Measurements from ENCODE around the gene CPT1B. TPM values are rescaled to one million over a fixed set of nuclear protein-coding genes. Genes with fewer than 3 reads are reported as not detected.

The CPT1B gene
- total RNA-seq, 2 donors from 2014 or later = 83.5 to 105 TPM

GRCh38 chr22:50595189-50595588 is 17.0 kb upstream of the CPT1B start:
- Histone ChIP-seq H3K4me1 (ENCODE audit: control insufficient read depth, insufficient read depth, low read length) (no peaks in the 10 kb centered on the region), H3K9me3 (ENCODE audit: control insufficient read depth, low read length) (no peaks in the 10 kb centered on the region), H3K27ac (ENCODE audit: low read depth, low read length) (no peak overlapping the region), H3K36me3 (ENCODE audit: control insufficient read depth, insufficient read depth, low read length) (no peaks in the 10 kb centered on the region), H3K27me3 (ENCODE audit: control insufficient read depth, insufficient read depth, low read length, poor library complexity, severe bottlenecking) (peaks cover 51% of the 10 kb centered on the region), H3K9ac (ENCODE audit: extremely low read depth, low read length, poor library complexity, severe bottlenecking) (no peak overlapping the region), H3K4me3 (ENCODE audit: low read length) (no peak overlapping the region)
- no peak for DNase-seq
- Mint-ChIP-seq H3K27ac (no peak overlapping the region), H3K36me3 (ENCODE audit: low read depth) (no peaks in the 10 kb centered on the region), H3K4me3 (no peak overlapping the region), H3K4me1 (no peaks in the 10 kb centered on the region), H3K27me3 (ENCODE audit: insufficient read depth) (peaks cover 59% of the 10 kb centered on the region), H3K9me3 (no peaks in the 10 kb centered on the region)
- no peak for TF ChIP-seq CTCF (conservative IDR thresholded peaks at IDR 0.05)
- 93 to 96% methylated on average over 3 of the region's 3 CpGs for WGBS, 2 experiments (ENCODE audit: insufficient coverage in 1 of 2, insufficient read length in 1 of 2)

- peaks cover 42% of the 10 kb centered on the region for H3K27me3 Mint-ChIP-seq (ENCODE audit: insufficient read depth)
- H3K27ac Mint-ChIP-seq = no peak overlapping the region
- Histone ChIP-seq H3K4me3 (ENCODE audit: low read length) (no peak overlapping the region), H3K9ac (ENCODE audit: extremely low read depth, low read length, poor library complexity, severe bottlenecking) (no peak overlapping the region), H3K36me3 (ENCODE audit: control insufficient read depth, insufficient read depth, low read length) (no peaks in the 10 kb centered on the region), H3K4me1 (ENCODE audit: control insufficient read depth, insufficient read depth, low read length) (peaks cover 4% of the 10 kb centered on the region), H3K27me3 (ENCODE audit: control insufficient read depth, insufficient read depth, low read length, poor library complexity, severe bottlenecking) (peaks cover 16% of the 10 kb centered on the region), H3K9me3 (ENCODE audit: control insufficient read depth, low read length) (no peaks in the 10 kb centered on the region), H3K27ac (ENCODE audit: low read depth, low read length) (no peak overlapping the region)
- no peak for DNase-seq
- H3K4me3 Mint-ChIP-seq = no peak overlapping the region
- H3K4me1 Mint-ChIP-seq = peaks cover 12% of the 10 kb centered on the region
- H3K36me3 Mint-ChIP-seq (ENCODE audit: low read depth) = no peaks in the 10 kb centered on the region
- no peaks in the 10 kb centered on the region for H3K9me3 Mint-ChIP-seq
- no peak for TF ChIP-seq CTCF (conservative IDR thresholded peaks at IDR 0.05)
- WGBS, 2 experiments (ENCODE audit: insufficient coverage in 1 of 2, insufficient read length in 1 of 2) = 91 to 92% methylated on average over 4 to 5 of the region's 5 CpGs
Observed at GRCh38 chr22:50587407-50587806, 9.2 kb upstream of the CPT1B start.

- Histone ChIP-seq H3K4me1 (ENCODE audit: control insufficient read depth, insufficient read depth, low read length) (peaks cover 6% of the 10 kb centered on the region), H3K4me3 (ENCODE audit: low read length) (no peak overlapping the region), H3K9me3 (ENCODE audit: control insufficient read depth, low read length) (no peaks in the 10 kb centered on the region), H3K36me3 (ENCODE audit: control insufficient read depth, insufficient read depth, low read length) (no peaks in the 10 kb centered on the region), H3K27me3 (ENCODE audit: control insufficient read depth, insufficient read depth, low read length, poor library complexity, severe bottlenecking) (peaks cover 16% of the 10 kb centered on the region), H3K9ac (ENCODE audit: extremely low read depth, low read length, poor library complexity, severe bottlenecking) (no peak overlapping the region), H3K27ac (ENCODE audit: low read depth, low read length) (no peak overlapping the region)
- peaks cover 42% of the 10 kb centered on the region for H3K27me3 Mint-ChIP-seq (ENCODE audit: insufficient read depth)
- H3K4me1 Mint-ChIP-seq = peaks cover 12% of the 10 kb centered on the region
- no peak for TF ChIP-seq CTCF (conservative IDR thresholded peaks at IDR 0.05)
- no peaks in the 10 kb centered on the region for H3K9me3 Mint-ChIP-seq
- H3K4me3 Mint-ChIP-seq = no peak overlapping the region
- WGBS, 2 experiments (ENCODE audit: insufficient coverage in 1 of 2, insufficient read length in 1 of 2) = 83 to 89% methylated on average over 5 of the region's 5 CpGs
- H3K27ac Mint-ChIP-seq = no peak overlapping the region
- DNase-seq = no peak
- no peaks in the 10 kb centered on the region for H3K36me3 Mint-ChIP-seq (ENCODE audit: low read depth)
Observed at GRCh38 chr22:50586416-50586815, 8.2 kb upstream of the CPT1B start.

Measured in endodermal cell (in vitro differentiated cells).